A549 (cell line): ENCODE measurements around the gene PRRC2B. TPM values are rescaled to one million over a fixed set of nuclear protein-coding genes. Genes with fewer than 3 reads are reported as not detected.
A peak's percentile ranks its signal among the peaks of the same experiment; 100 is the strongest.

Source experiments
- ATAC-seq, 2 experiments: fragments of 200-7000 bp in 1 of 2; fragments of >200 bp in 1 of 2; cut with Nextera tagmentation in 1 of 2; cut with Tn5 transposase in 1 of 2; 3 replicates each; pipeline versions ENCODE4 v1.8.0 to v1.9.1; 2018 to 2020; ENCODE audit warnings: mild to moderate bottlenecking in 1 of 2, moderate library complexity in 1 of 2
- CTCF ChIA-PET: fragments of 300-600 bp; sonication (Branson Sonifier 250); formaldehyde crosslinking; extraction: SDS; loops from one replicate; lab custom pipeline; 2021; ENCODE audit warnings: antibody characterized with exemption, inconsistent platforms; lab: Yijun Ruan, JAX
- POLR2A ChIA-PET: fragments of 350-600 bp; formaldehyde crosslinking; extraction: SDS; loops from one replicate; lab custom pipeline; 2021; ENCODE audit warnings: antibody characterized with exemption, inconsistent platforms; lab: Yijun Ruan, JAX
- DNase-seq, 2 experiments: peaks; one replicate each; pipeline versions ENCODE4 v3.0.0 to v3.0.0-alpha.2; 2011 to 2016; ENCODE audit warnings: low read depth in 1 of 2, low spot score in 1 of 2
- FAIRE-seq: peaks from 2 replicates; lab custom pipeline; 2011; peaks lifted over from hg19 to GRCh38; lab: Jason Lieb, UNC
- H3K27ac ChIP-seq, 2 experiments: fragments of >200 bp; sonication (Bioruptor Twin); formaldehyde crosslinking; 3 replicates each; pipeline ENCODE4 v1.5.1; 2016 to 2017
- H3K4me1 ChIP-seq: fragments of >200 bp; sonication (Bioruptor Twin); formaldehyde crosslinking; 3 replicates; pipeline ENCODE4 v1.6.1; 2016
- H3K4me2 ChIP-seq: fragments of >200 bp; sonication (Bioruptor Twin); formaldehyde crosslinking; 3 replicates; pipeline ENCODE4 v1.6.1; 2016
- H3K4me3 ChIP-seq: fragments of >200 bp; sonication (Bioruptor Twin); formaldehyde crosslinking; 3 replicates; pipeline ENCODE4 v1.5.1; 2016
- H3K9me3 ChIP-seq: fragments of >200 bp; sonication (Bioruptor Twin); formaldehyde crosslinking; 3 replicates; pipeline ENCODE4 v1.6.1; 2016
- BHLHE40 ChIP-seq: IDR thresholded peaks from 2 replicates; pipeline ENCODE4 v1.6.1; 2012; ENCODE audit warnings: low read depth, low read length, inconsistent platforms
- CBX2 ChIP-seq: fragments of 200-600 bp; sonication (generic); IDR thresholded peaks from 2 replicates; pipeline ENCODE4 v1.6.1; 2016; ENCODE audit warnings: low read depth, mild to moderate bottlenecking, borderline replicate concordance
- CHD2 ChIP-seq: fragments of 150-350 bp; IDR thresholded peaks from 2 replicates; pipeline ENCODE4 v1.6.1; 2014; ENCODE audit warnings: low read length; ENCODE audit not compliant: partially characterized antibody
- E2F6 ChIP-seq: IDR thresholded peaks from 2 replicates; pipeline ENCODE4 v1.6.1; 2012; ENCODE audit warnings: low read depth, borderline replicate concordance
- EHF ChIP-seq: fragments of 250-450 bp; sonication (Bioruptor Pico); IDR thresholded peaks from 2 replicates; pipeline ENCODE4 v1.5.0; 2020; ENCODE audit warnings: mild to moderate bottlenecking
- EP300 ChIP-seq, 2 experiments: fragments of >200 bp; sonication (Bioruptor Twin); formaldehyde crosslinking; IDR thresholded peaks; 2 replicates in 1 of 2; 3 replicates in 1 of 2; pipeline ENCODE4 v1.6.1; 2016 to 2017
- FOSL2 ChIP-seq, 2 experiments: fragments of 450-650 bp in 1 of 2; fragments of >200 bp in 1 of 2; sonication (Bioruptor Twin) in 1 of 2; formaldehyde crosslinking; IDR thresholded peaks; 2 replicates each; pipeline versions ENCODE4 v1.5.0 to v1.6.1; 2016 to 2020; ENCODE audit warnings: mild to moderate bottlenecking in 1 of 2, moderate library complexity in 1 of 2
- FOXS1 ChIP-seq: fragments of 250-450 bp; sonication (Bioruptor Pico); IDR thresholded peaks from 2 replicates; pipeline ENCODE4 v1.5.0; 2020; ENCODE audit warnings: mild to moderate bottlenecking, moderate library complexity
- GATA3 ChIP-seq: IDR thresholded peaks from 2 replicates; pipeline ENCODE4 v1.6.1; 2012; ENCODE audit warnings: borderline replicate concordance
- HDAC2 ChIP-seq: fragments of 200-600 bp; sonication (generic); IDR thresholded peaks from 2 replicates; pipeline ENCODE4 v1.6.1; 2016
- HEYL ChIP-seq: fragments of 250-450 bp; sonication (Bioruptor Pico); IDR thresholded peaks from 2 replicates; pipeline ENCODE4 v1.8.0; 2021; ENCODE audit warnings: mild to moderate bottlenecking, moderate library complexity
- HMGXB4 ChIP-seq: fragments of 250-450 bp; sonication (Bioruptor Pico); IDR thresholded peaks from 2 replicates; pipeline ENCODE4 v1.5.0; 2021; ENCODE audit warnings: mild to moderate bottlenecking, moderate library complexity, borderline replicate concordance
- HOXA7 ChIP-seq: fragments of 250-450 bp; sonication (Bioruptor Pico); IDR thresholded peaks from 2 replicates; pipeline ENCODE4 v1.5.0; 2020; ENCODE audit warnings: mild to moderate bottlenecking, moderate library complexity
- JUN ChIP-seq, 2 experiments: fragments of >200 bp; sonication (Bioruptor Twin); formaldehyde crosslinking; IDR thresholded peaks; 2 replicates in 1 of 2; 3 replicates in 1 of 2; pipeline ENCODE4 v1.6.1; 2016 to 2017
- MAX ChIP-seq: IDR thresholded peaks from 2 replicates; pipeline ENCODE4 v1.6.1; 2012
- NFE2L2 ChIP-seq: fragments of 150-350 bp; conservative IDR thresholded peaks from 2 replicates; pipeline ENCODE4 v1.6.1; 2014; ENCODE audit warnings: low read length
- NPAS2 ChIP-seq: fragments of 250-450 bp; sonication (Bioruptor Pico); IDR thresholded peaks from 2 replicates; pipeline ENCODE4 v1.8.0; 2022; ENCODE audit warnings: mild to moderate bottlenecking, moderate library complexity, borderline replicate concordance
- NR3C1 ChIP-seq: fragments of >200 bp; sonication (Bioruptor Twin); formaldehyde crosslinking; IDR thresholded peaks from 3 replicates; pipeline ENCODE4 v1.6.1; 2017
- RFX5 ChIP-seq: fragments of 450-650 bp; IDR thresholded peaks from 2 replicates; pipeline ENCODE4 v1.7.1; 2014; ENCODE audit warnings: antibody characterized with exemption, mild to moderate bottlenecking, moderate library complexity
- RNF2 ChIP-seq: fragments of 200-600 bp; sonication (generic); IDR thresholded peaks from 2 replicates; pipeline ENCODE4 v1.6.1; 2016; ENCODE audit warnings: low read depth, mild to moderate bottlenecking, antibody characterized with exemption, moderate library complexity, borderline replicate concordance
- SMC3 ChIP-seq: fragments of >200 bp; sonication (Bioruptor Twin); formaldehyde crosslinking; IDR thresholded peaks from 3 replicates; pipeline ENCODE4 v1.6.1; 2018; ENCODE audit warnings: inconsistent platforms
- TFCP2L1 ChIP-seq: fragments of 250-450 bp; sonication (Bioruptor Pico); IDR thresholded peaks from 2 replicates; pipeline ENCODE4 v1.5.0; 2021; ENCODE audit warnings: mild to moderate bottlenecking
- TP53 ChIP-seq: fragments of 250-450 bp; sonication (Bioruptor Pico); IDR thresholded peaks from 2 replicates; pipeline ENCODE4 v1.5.0; 2021; ENCODE audit warnings: mild to moderate bottlenecking, moderate library complexity
- ZC3H11A ChIP-seq: fragments of 450-650 bp; IDR thresholded peaks from 2 replicates; pipeline ENCODE4 v1.6.1; 2014; ENCODE audit warnings: antibody characterized with exemption, mild to moderate bottlenecking
- ZFP36 ChIP-seq: fragments of 450-650 bp; IDR thresholded peaks from 2 replicates; pipeline ENCODE4 v1.6.1; 2014; ENCODE audit warnings: borderline replicate concordance; ENCODE audit not compliant: partially characterized antibody
- ZSCAN20 ChIP-seq: fragments of 250-450 bp; sonication (Bioruptor Pico); IDR thresholded peaks from 2 replicates; pipeline ENCODE4 v1.8.0; 2022; ENCODE audit warnings: mild to moderate bottlenecking, moderate library complexity
- WGBS: methylation state at CpG from one replicate; pipeline ENCODE4 v1.1.6; 2017; ENCODE audit errors: missing lambda C conversion rate; 5-methylcytosine and 5-hydroxymethylcytosine counted together
- polyA minus RNA-seq: library from RNA; depleted of rRNA, polyadenylated mRNA; stranded (reverse); fragments of >200 nt; gene quantifications from 2 replicates; pipeline ENCODE4 v1.2.3, GENCODE V29; 2011; rRNA and poly(A)+ RNA removed
- polyA plus RNA-seq, 4 experiments: library from polyadenylated mRNA; depleted of rRNA in 3 of 4; stranded (reverse); fragments of >200 nt; fragmentation: RNase III in 1 of 4; extraction: RNeasy Plus Mini Kit Qiagen cat#74134 plus additional on column Dnase treatment in 1 of 4; gene quantifications; 2 replicates in 3 of 4; 3 replicates in 1 of 4; pipeline ENCODE4 v1.2.3, GENCODE V29; 2011 to 2017
- TF ChIP-seq, protein P1 (sequence below): fragments of >200 bp; sonication (Bioruptor Twin); formaldehyde crosslinking; IDR thresholded peaks from 2 replicates; pipeline ENCODE4 v1.6.1; 2016
- TF ChIP-seq, protein P2 (sequence below): fragments of 150-350 bp; IDR thresholded peaks from 2 replicates; pipeline ENCODE4 v1.6.1; 2014; ENCODE audit warnings: low read depth, mild to moderate bottlenecking, low read length
- TF ChIP-seq, protein P3 (sequence below): fragments of 450-650 bp; IDR thresholded peaks from 2 replicates; pipeline ENCODE4 v1.6.1; 2014; ENCODE audit warnings: antibody characterized with exemption
- TF ChIP-seq, protein P4 (sequence below): fragments of >200 bp; sonication (Bioruptor Twin); formaldehyde crosslinking; IDR thresholded peaks from 3 replicates; pipeline ENCODE4 v1.5.1; 2016
- TF ChIP-seq, protein P5 (sequence below): fragments of >200 bp; sonication (Bioruptor Twin); formaldehyde crosslinking; IDR thresholded peaks from 3 replicates; pipeline ENCODE4 v1.6.1; 2016

PRRC2B gene
- polyA plus RNA-seq (2011; rRNA removed) = 35.6 and 57.0 TPM in 2 replicates
- polyA plus RNA-seq (2012; cell fraction: cytosol; rRNA removed) = 24.9 and 37.2 TPM in 2 replicates
- polyA plus RNA-seq (2012; cell fraction: nucleus; rRNA removed) = 128 and 136 TPM in 2 replicates
- polyA plus RNA-seq (2017; fragmentation: RNase III; extraction: RNeasy Plus Mini Kit Qiagen cat#74134 plus additional on column Dnase treatment) = 44.9 to 47.3 TPM (median 45.5 TPM) in 3 replicates
- polyA minus RNA-seq = 91.0 and 93.7 TPM in 2 replicates

DNA sequence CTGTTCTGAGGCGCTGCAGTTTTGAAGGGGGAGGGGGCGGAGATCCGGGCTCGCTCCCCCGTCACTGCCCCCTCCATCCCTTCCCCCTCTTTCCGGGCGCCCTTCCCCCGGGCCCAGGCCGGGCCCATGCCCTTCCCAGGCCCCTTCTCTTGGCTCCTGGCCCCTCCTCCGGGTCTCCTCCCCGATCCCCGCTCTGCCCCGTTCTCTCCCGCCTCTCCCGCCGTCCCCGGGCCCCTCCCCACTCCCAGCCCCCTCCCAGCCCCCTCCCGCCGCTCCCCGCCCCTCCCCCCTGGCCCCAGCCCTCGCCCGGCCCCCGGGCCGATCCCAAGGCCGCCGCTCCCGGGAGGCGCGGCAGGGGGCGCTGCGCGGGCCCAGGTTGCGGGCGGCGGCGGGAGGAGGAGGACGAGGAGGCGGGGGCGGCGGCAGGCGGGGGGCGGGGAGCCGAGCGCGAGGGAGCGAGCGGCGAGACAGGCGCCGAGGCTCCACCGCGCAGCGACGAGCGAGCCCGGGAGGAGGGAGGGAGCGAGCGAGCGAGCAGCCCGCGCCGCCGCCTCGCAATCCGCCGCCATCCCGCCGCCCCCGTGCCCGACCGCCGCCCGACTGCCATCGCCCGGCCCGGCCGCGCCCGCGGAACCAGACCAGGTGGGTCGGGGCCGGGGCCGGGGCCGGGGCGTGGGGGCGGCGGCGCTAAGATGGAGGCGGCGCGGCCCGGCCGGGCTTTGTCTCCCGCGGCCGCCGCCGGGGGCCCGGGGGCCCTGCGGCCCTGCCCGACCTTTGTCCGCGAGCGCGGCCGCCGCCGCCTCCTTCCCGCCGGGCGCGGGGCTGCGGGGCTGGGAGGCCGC is at the start of gene PRRC2B:
PRRC2B (plus strand) TSS at position 465 of the 842 bp plus-strand sequence. CDS start 36,059 bp downstream, outside the sequence.
- POLR2A ChIA-PET = interaction anchor here (1.4 kb wide), 1 partner anchor 20 kb away, joined by 14 read pairs; no protein-coding TSS in a partner anchor
- H3K9me3 ChIP-seq = no peaks in the 10 kb centered on the region
- H3K4me1 ChIP-seq = peaks cover 45% of the 10 kb centered on the region
- CTCF ChIA-PET = interaction anchor here (1.0 kb wide), 1 partner anchor 9 kb away, joined by 3 read pairs; no protein-coding TSS in a partner anchor
- H3K4me3 ChIP-seq = peak within 1 kb of the TSS; percentile 61
- FAIRE-seq (no peak), ATAC-seq (peak; percentile 80 to 89), DNase-seq (peak; percentile 86 to 88)
- peak within 1 kb of the TSS; percentile 85 to 99 for H3K27ac ChIP-seq
- H3K4me2 ChIP-seq = peak within 1 kb of the TSS; percentile 95
- WGBS = 4% methylated on average over 4 of the region's 114 CpGs
- TF ChIP-seq NR3C1 = no peak
- TF ChIP-seq HMGXB4 = no peak
- TF ChIP-seq, protein P1, sequence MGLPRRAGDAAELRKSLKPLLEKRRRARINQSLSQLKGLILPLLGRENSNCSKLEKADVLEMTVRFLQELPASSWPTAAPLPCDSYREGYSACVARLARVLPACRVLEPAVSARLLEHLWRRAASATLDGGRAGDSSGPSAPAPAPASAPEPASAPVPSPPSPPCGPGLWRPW = no peak
- no peak for TF ChIP-seq ZSCAN20
- peak in 1 of 2 experiments; percentile 87; a peak in 2 of 5 replicates for TF ChIP-seq JUN (IDR thresholded peaks at IDR 0.05)
- no peak for TF ChIP-seq TP53 (CRISPR knock-in tag)
- TF ChIP-seq E2F6 = no peak
- TF ChIP-seq, protein P2, sequence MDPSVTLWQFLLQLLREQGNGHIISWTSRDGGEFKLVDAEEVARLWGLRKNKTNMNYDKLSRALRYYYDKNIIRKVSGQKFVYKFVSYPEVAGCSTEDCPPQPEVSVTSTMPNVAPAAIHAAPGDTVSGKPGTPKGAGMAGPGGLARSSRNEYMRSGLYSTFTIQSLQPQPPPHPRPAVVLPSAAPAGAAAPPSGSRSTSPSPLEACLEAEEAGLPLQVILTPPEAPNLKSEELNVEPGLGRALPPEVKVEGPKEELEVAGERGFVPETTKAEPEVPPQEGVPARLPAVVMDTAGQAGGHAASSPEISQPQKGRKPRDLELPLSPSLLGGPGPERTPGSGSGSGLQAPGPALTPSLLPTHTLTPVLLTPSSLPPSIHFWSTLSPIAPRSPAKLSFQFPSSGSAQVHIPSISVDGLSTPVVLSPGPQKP = no peak
- TF ChIP-seq TFCP2L1 (CRISPR knock-in tag) = no peak
- TF ChIP-seq FOXS1 (CRISPR knock-in tag) = no peak
- TF ChIP-seq RFX5 = no peak
- no peak for TF ChIP-seq FOSL2 (IDR thresholded peaks at IDR 0.05)
- TF ChIP-seq FOSL2 (CRISPR knock-in tag; IDR thresholded peaks at IDR 0.05) = no peak
- no peak for TF ChIP-seq NPAS2 (CRISPR knock-in tag)
- TF ChIP-seq, protein P3, sequence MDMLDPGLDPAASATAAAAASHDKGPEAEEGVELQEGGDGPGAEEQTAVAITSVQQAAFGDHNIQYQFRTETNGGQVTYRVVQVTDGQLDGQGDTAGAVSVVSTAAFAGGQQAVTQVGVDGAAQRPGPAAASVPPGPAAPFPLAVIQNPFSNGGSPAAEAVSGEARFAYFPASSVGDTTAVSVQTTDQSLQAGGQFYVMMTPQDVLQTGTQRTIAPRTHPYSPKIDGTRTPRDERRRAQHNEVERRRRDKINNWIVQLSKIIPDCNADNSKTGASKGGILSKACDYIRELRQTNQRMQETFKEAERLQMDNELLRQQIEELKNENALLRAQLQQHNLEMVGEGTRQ = no peak
- TF ChIP-seq BHLHE40 = no peak
- no peak for TF ChIP-seq ZC3H11A
- peak; percentile 77 for TF ChIP-seq CHD2
- no peak; a peak in 2 of 5 replicates for TF ChIP-seq EP300 (IDR thresholded peaks at IDR 0.05)
- TF ChIP-seq HEYL (CRISPR knock-in tag) = no peak
- TF ChIP-seq MAX = peak; percentile 33
- TF ChIP-seq HDAC2 = no peak
- TF ChIP-seq CBX2 = no peak
- TF ChIP-seq HOXA7 = no peak
- TF ChIP-seq, protein P4, sequence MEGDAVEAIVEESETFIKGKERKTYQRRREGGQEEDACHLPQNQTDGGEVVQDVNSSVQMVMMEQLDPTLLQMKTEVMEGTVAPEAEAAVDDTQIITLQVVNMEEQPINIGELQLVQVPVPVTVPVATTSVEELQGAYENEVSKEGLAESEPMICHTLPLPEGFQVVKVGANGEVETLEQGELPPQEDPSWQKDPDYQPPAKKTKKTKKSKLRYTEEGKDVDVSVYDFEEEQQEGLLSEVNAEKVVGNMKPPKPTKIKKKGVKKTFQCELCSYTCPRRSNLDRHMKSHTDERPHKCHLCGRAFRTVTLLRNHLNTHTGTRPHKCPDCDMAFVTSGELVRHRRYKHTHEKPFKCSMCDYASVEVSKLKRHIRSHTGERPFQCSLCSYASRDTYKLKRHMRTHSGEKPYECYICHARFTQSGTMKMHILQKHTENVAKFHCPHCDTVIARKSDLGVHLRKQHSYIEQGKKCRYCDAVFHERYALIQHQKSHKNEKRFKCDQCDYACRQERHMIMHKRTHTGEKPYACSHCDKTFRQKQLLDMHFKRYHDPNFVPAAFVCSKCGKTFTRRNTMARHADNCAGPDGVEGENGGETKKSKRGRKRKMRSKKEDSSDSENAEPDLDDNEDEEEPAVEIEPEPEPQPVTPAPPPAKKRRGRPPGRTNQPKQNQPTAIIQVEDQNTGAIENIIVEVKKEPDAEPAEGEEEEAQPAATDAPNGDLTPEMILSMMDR = peak; percentile 90
- no peak for TF ChIP-seq RNF2
- TF ChIP-seq SMC3 = peak; percentile 79
- no peak for TF ChIP-seq NFE2L2
- TF ChIP-seq, protein P5, sequence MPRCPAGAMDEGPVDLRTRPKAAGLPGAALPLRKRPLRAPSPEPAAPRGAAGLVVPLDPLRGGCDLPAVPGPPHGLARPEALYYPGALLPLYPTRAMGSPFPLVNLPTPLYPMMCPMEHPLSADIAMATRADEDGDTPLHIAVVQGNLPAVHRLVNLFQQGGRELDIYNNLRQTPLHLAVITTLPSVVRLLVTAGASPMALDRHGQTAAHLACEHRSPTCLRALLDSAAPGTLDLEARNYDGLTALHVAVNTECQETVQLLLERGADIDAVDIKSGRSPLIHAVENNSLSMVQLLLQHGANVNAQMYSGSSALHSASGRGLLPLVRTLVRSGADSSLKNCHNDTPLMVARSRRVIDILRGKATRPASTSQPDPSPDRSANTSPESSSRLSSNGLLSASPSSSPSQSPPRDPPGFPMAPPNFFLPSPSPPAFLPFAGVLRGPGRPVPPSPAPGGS = peak; percentile 76; the same call in 2 of the 3 replicates
- TF ChIP-seq EHF (CRISPR knock-in tag) = no peak
- no peak for TF ChIP-seq ZFP36
- 0 out of 2 replicates have a peak, but pooled peaks have one; percentile 7 for TF ChIP-seq GATA3
